ENCODE results near the gene CLDN25.

GRCh38 chr11:113817626-113818025 lies 38.0 kb downstream of the CLDN25 start:
- TF ChIP-seq, protein P1, sequence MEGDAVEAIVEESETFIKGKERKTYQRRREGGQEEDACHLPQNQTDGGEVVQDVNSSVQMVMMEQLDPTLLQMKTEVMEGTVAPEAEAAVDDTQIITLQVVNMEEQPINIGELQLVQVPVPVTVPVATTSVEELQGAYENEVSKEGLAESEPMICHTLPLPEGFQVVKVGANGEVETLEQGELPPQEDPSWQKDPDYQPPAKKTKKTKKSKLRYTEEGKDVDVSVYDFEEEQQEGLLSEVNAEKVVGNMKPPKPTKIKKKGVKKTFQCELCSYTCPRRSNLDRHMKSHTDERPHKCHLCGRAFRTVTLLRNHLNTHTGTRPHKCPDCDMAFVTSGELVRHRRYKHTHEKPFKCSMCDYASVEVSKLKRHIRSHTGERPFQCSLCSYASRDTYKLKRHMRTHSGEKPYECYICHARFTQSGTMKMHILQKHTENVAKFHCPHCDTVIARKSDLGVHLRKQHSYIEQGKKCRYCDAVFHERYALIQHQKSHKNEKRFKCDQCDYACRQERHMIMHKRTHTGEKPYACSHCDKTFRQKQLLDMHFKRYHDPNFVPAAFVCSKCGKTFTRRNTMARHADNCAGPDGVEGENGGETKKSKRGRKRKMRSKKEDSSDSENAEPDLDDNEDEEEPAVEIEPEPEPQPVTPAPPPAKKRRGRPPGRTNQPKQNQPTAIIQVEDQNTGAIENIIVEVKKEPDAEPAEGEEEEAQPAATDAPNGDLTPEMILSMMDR (IDR thresholded peaks at IDR 0.05) = no peak
- no peak for TF ChIP-seq POLR2A (IDR thresholded peaks at IDR 0.05)
